Ovary (tissue), 9 donors: ENCODE results near the gene NETO2. TPM values are rescaled to one million over a fixed set of nuclear protein-coding genes. Genes with fewer than 3 reads are reported as not detected.
A peak's percentile ranks its signal among the peaks of the same experiment; 100 is the strongest.
"Not testable (repeated sequence)": the region's sequence is repeated elsewhere in the genome, so short reads cannot be mapped to it uniquely, and the experiment has no call there.

Source experiments
- DNase-seq, 5 donors: peaks; one replicate each; pipeline ENCODE4 v3.0.0-alpha.2; 2019 to 2020
- H3K27ac ChIP-seq, 2 donors: fragments of 200-600 bp; one replicate each; pipeline versions ENCODE4 v1.5.1 to v1.8.0; 2019 to 2022
- H3K27me3 ChIP-seq: fragments of 200-600 bp; one replicate; pipeline ENCODE4 v1.8.0; 2022
- H3K36me3 ChIP-seq: fragments of 200-600 bp; sonication (generic); one replicate; pipeline ENCODE4 v1.5.1; 2019
- H3K4me1 ChIP-seq: one replicate; pipeline ENCODE4 v1.8.1; 2013; ENCODE audit warnings: mild to moderate bottlenecking, moderate library complexity; ENCODE audit not compliant: insufficient read depth
- H3K4me3 ChIP-seq: fragments of 200-600 bp; sonication (generic); one replicate; pipeline ENCODE4 v1.5.1; 2017
- H3K9me3 ChIP-seq, 2 donors: fragments of 200-600 bp in 1 of 2; sonication (generic) in 1 of 2; one replicate each; pipeline versions ENCODE4 v1.5.1 to v1.8.1; 2013 to 2019; ENCODE audit warnings: mild to moderate bottlenecking in 1 of 2, moderate library complexity in 1 of 2
- CTCF ChIP-seq, 3 donors: fragments of 450-650 bp in 2 of 3; fragments of 200-600 bp in 1 of 3; IDR thresholded peaks; one replicate each; pipeline versions ENCODE4 v1.5.1 to v1.8.0; 2016 to 2022; ENCODE audit warnings: antibody characterized with exemption in 3 of 3, mild to moderate bottlenecking in 1 of 3
- EP300 ChIP-seq: sonication (generic); formaldehyde crosslinking; IDR thresholded peaks from one replicate; pipeline ENCODE4 v1.6.1; 2017; ENCODE audit warnings: antibody characterized with exemption
- POLR2A ChIP-seq: fragments of 450-650 bp; IDR thresholded peaks from one replicate; pipeline ENCODE4 v1.6.1; 2017; ENCODE audit warnings: antibody characterized with exemption, mild to moderate bottlenecking, moderate library complexity
- whole genome bisulfite sequencing, 3 donors: extraction: QIAGEN DNeasy Blood & Tissue Kit in 1 of 3; methylation state at CpG; one replicate each; pipeline versions ENCODE4 v1.1.5 to v1.1.7; 2013 to 2017; 5-methylcytosine and 5-hydroxymethylcytosine counted together
- intact Hi-C, 4 donors: fragments of 100-400 bp; cut with DNase I; formaldehyde crosslinking; loops; one replicate each; pipeline versions ENCODE4 v1.11.0 to v1.15.1; 2022 to 2023
- polyA plus RNA-seq, 2 donors: library from polyadenylated mRNA; stranded (reverse); fragments of 200-250 nt in 1 of 2; fragments of 350-450 nt in 1 of 2; fragmentation: Illumina TruSeq in 1 of 2; extraction: RNeasy Lipid Tissue Mini Kit (QIAGEN cat#74804) in 1 of 2; gene quantifications; one replicate each; pipeline ENCODE4 v1.2.3, GENCODE V29; 2013 to 2014
- total RNA-seq, 7 donors: library from RNA; depleted of rRNA in 2 of 7; stranded (reverse); fragments of >200 nt in 2 of 7; fragmentation: NEBNext Ultra II Directional in 3 of 7; extraction: Animal tissue kit (Norgen Biotek cat#: 25700) in 3 of 7; gene quantifications; one replicate each; pipeline versions ENCODE4 v1.1.0 to v1.2.4, GENCODE V29; 2016 to 2023
- donor health status: DM: no; HTN: no; CAD: no; lungs with moderate emphysema.
- donor health status: DM: no; HTN: no; CAD: no.
- donor health status: Bipolar disorder and iron deficiency.
- donor health status: DM: yes; HTN: yes; CAD: no.
- donor health status: DM: no; HTN: no; CAD: no.
- donor health status: DM: yes; HTN: yes; CAD: no.

Gene NETO2
- total and polyA plus RNA-seq, 9 donors: 0.53 to 6.3 (median 1.8) TPM

- TF ChIP-seq CTCF (IDR thresholded peaks at IDR 0.05): no peak
- no peak for TF ChIP-seq EP300
- TF ChIP-seq POLR2A: no peak
- no peaks in the 10 kb centered on the region for H3K36me3 ChIP-seq
- H3K27me3 ChIP-seq: no peaks in the 10 kb centered on the region
- H3K4me3 ChIP-seq: no peak overlapping the region
- WGBS, 3 donors: 91 to 95% (median 93%) methylated on average over 4 of the region's 4 CpGs
- DNase-seq: peak in 1 of 5 donors; percentile 2
- no peaks in the 10 kb centered on the region for H3K4me1 ChIP-seq
- no peaks in the 10 kb centered on the region for H3K9me3 ChIP-seq
- no peak overlapping the region for H3K27ac ChIP-seq
- intact Hi-C loops: no loop called here
These were observed 79.0 kb downstream of the NETO2 start for GRCh38 chr16:47064775-47065174.

GRCh38 chr16:47063011-47063724, 80.6 kb downstream of the NETO2 start:
- no peak for TF ChIP-seq CTCF (IDR thresholded peaks at IDR 0.05)
- no peak for TF ChIP-seq POLR2A
- no peak for TF ChIP-seq EP300
- H3K27me3 ChIP-seq: no peaks in the 10 kb centered on the region
- 87 to 90% (median 88%) methylated on average over 7 of the region's 7 CpGs for WGBS, 3 donors

GRCh38 chr16:47061204-47061603, 82.5 kb downstream of the NETO2 start:
- peak in 1 of 5 donors; percentile 5 for DNase-seq
- TF ChIP-seq EP300: no peak
- TF ChIP-seq CTCF (IDR thresholded peaks at IDR 0.05): no peak
- TF ChIP-seq POLR2A: no peak
- Histone ChIP-seq H3K27ac (no peak overlapping the region), H3K36me3 (no peaks in the 10 kb centered on the region), H3K9me3 (no peaks in the 10 kb centered on the region), H3K4me3 (no peak overlapping the region), H3K27me3 (no peaks in the 10 kb centered on the region), H3K4me1 (no peaks in the 10 kb centered on the region)
- intact Hi-C loops: no loop called here
- 77 to 89% (median 80%) methylated on average over 12 of the region's 12 CpGs for WGBS, 3 donors

More at GRCh38 chr16:47063011-47063724, 80.6 kb downstream of the NETO2 start:
- no peak overlapping the region for H3K27ac ChIP-seq
- H3K4me1 ChIP-seq: no peaks in the 10 kb centered on the region
- no peaks in the 10 kb centered on the region for H3K9me3 ChIP-seq
- H3K36me3 ChIP-seq: no peaks in the 10 kb centered on the region
- intact Hi-C loops: no loop called here
- no peak overlapping the region for H3K4me3 ChIP-seq
- DNase-seq: peak in 1 of 5 donors; percentile 12

- peak in 1 of 5 donors; percentile 3 for DNase-seq
- TF ChIP-seq POLR2A: no peak
- H3K9me3 ChIP-seq: no peaks in the 10 kb centered on the region
- H3K4me3 ChIP-seq: no peak overlapping the region
- intact Hi-C loops: no loop called here
- no peaks in the 10 kb centered on the region for H3K4me1 ChIP-seq
- H3K36me3 ChIP-seq: no peaks in the 10 kb centered on the region
- H3K27ac ChIP-seq: no peak overlapping the region
- WGBS, 3 donors: 93 to 97% (median 95%) methylated on average over 3 of the region's 3 CpGs
- no peaks in the 10 kb centered on the region for H3K27me3 ChIP-seq
These were observed 83.1 kb downstream of the NETO2 start for GRCh38 chr16:47060596-47060995.

GRCh38 chr16:47059991-47060390, 83.8 kb downstream of the NETO2 start:
- Histone ChIP-seq H3K27ac (no peak overlapping the region), H3K9me3 (no peaks in the 10 kb centered on the region), H3K4me1 (no peaks in the 10 kb centered on the region), H3K4me3 (no peak overlapping the region), H3K36me3 (no peaks in the 10 kb centered on the region), H3K27me3 (no peaks in the 10 kb centered on the region)
- TF ChIP-seq CTCF (IDR thresholded peaks at IDR 0.05) (no peak), POLR2A (no peak), EP300 (no peak)
- intact Hi-C loops: no loop called here
- DNase-seq: no peak
- WGBS, 3 donors: 90 to 94% (median 92%) methylated on average over 7 of the region's 7 CpGs

- H3K27ac ChIP-seq, H3K4me3 ChIP-seq, H3K36me3 ChIP-seq, H3K27me3 ChIP-seq, H3K4me1 ChIP-seq, intact Hi-C loops, H3K9me3 ChIP-seq: not testable (repeated sequence)
- peak in 2 of 5 donors; percentile 0 to 7 for DNase-seq
- 36 to 45% (median 40%) methylated on average over 2 of the region's 2 CpGs for WGBS, 3 donors
These were observed 84.6 kb downstream of the NETO2 start for GRCh38 chr16:47059130-47059529.
